GM12878 (cell line): ENCODE measurements around the gene DACH2.

ENCODE experiments used
- CTCF ChIP-seq, 3 experiments: IDR thresholded peaks in 2 of 3; conservative IDR thresholded peaks in 1 of 3; 2 replicates each; pipeline ENCODE4 v1.5.1; 2011; ENCODE audit warnings: low read depth in 3 of 3, low read length in 3 of 3, mild to moderate bottlenecking in 3 of 3, control low read depth in 2 of 3, moderate library complexity in 2 of 3, inconsistent platforms in 1 of 3, mixed read lengths in 1 of 3; ENCODE audit not compliant: control insufficient read depth in 2 of 3, insufficient read depth in 1 of 3; ENCODE audit errors: extremely low read depth in 1 of 3
- EP300 ChIP-seq, 2 experiments: fragments of 150-350 bp in 1 of 2; IDR thresholded peaks; 2 replicates each; pipeline ENCODE4 v1.6.1; 2011 to 2012; ENCODE audit warnings: low read depth in 2 of 2, low read length in 2 of 2, borderline replicate concordance in 1 of 2, improper control_type of control experiment in 1 of 2, inconsistent platforms in 1 of 2; ENCODE audit not compliant: control insufficient read depth in 1 of 2
- MTA3 ChIP-seq: IDR thresholded peaks from 2 replicates; pipeline ENCODE4 v1.6.1; 2012; ENCODE audit warnings: low read length, inconsistent platforms, borderline replicate concordance
- NR2C1 ChIP-seq: fragments of 450-650 bp; IDR thresholded peaks from 2 replicates; pipeline ENCODE4 v1.6.1; 2017; ENCODE audit warnings: antibody characterized with exemption, mild to moderate bottlenecking, moderate library complexity
- POLR2AphosphoS5 ChIP-seq: IDR thresholded peaks from 2 replicates; pipeline ENCODE4 v1.6.1; 2011; ENCODE audit warnings: mild to moderate bottlenecking, low read length, inconsistent platforms
- TAF1 ChIP-seq: IDR thresholded peaks from 2 replicates; pipeline ENCODE4 v1.6.1; 2011; ENCODE audit warnings: mild to moderate bottlenecking, low read depth, low read length, borderline replicate concordance
- TF ChIP-seq, protein P1 (sequence below): IDR thresholded peaks from 2 replicates; pipeline ENCODE4 v1.6.1; 2012; ENCODE audit warnings: mild to moderate bottlenecking, low read depth, low read length

DNA sequence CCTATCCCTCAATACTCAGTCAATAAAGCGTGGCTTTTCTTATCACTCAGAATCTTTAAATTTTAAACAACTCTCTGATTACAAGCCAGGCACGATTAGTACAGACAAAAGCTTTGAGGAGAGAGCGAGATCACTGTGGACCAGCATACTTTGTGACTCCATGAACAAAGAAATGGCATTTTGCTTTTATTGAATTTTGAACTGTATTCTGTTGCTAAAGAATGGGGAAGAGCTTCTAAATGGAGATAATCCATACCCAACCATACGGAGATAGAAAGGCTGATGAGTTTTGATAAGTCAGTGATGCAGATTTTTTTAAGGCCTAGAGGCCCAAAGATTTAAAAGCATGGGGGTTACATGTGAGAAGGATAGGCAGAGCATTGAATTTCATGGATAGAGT is 259.1 kb downstream of the DACH2 start:
- no peak for TF ChIP-seq NR2C1
- TF ChIP-seq TAF1 = no peak
- no peak for TF ChIP-seq EP300 (IDR thresholded peaks at IDR 0.05; ENCODE audit: borderline replicate concordance in 1 of 2, control insufficient read depth in 1 of 2, low read depth in 2 of 2, low read length in 2 of 2)
- no peak for TF ChIP-seq POLR2AphosphoS5
- TF ChIP-seq CTCF (IDR thresholded peaks at IDR 0.05 in 2 of 3, conservative IDR thresholded peaks at IDR 0.05 in 1 of 3; ENCODE audit: control insufficient read depth in 2 of 3, extremely low read depth in 1 of 3, insufficient read depth in 1 of 3, low read depth in 3 of 3, low read length in 3 of 3) = no peak
- TF ChIP-seq MTA3 = no peak
- TF ChIP-seq, protein P1, sequence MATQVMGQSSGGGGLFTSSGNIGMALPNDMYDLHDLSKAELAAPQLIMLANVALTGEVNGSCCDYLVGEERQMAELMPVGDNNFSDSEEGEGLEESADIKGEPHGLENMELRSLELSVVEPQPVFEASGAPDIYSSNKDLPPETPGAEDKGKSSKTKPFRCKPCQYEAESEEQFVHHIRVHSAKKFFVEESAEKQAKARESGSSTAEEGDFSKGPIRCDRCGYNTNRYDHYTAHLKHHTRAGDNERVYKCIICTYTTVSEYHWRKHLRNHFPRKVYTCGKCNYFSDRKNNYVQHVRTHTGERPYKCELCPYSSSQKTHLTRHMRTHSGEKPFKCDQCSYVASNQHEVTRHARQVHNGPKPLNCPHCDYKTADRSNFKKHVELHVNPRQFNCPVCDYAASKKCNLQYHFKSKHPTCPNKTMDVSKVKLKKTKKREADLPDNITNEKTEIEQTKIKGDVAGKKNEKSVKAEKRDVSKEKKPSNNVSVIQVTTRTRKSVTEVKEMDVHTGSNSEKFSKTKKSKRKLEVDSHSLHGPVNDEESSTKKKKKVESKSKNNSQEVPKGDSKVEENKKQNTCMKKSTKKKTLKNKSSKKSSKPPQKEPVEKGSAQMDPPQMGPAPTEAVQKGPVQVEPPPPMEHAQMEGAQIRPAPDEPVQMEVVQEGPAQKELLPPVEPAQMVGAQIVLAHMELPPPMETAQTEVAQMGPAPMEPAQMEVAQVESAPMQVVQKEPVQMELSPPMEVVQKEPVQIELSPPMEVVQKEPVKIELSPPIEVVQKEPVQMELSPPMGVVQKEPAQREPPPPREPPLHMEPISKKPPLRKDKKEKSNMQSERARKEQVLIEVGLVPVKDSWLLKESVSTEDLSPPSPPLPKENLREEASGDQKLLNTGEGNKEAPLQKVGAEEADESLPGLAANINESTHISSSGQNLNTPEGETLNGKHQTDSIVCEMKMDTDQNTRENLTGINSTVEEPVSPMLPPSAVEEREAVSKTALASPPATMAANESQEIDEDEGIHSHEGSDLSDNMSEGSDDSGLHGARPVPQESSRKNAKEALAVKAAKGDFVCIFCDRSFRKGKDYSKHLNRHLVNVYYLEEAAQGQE = no peak
